ENCODE data around the gene MAB21L3.
A peak's percentile ranks its signal among the peaks of the same experiment; 100 is the strongest.

Gene MAB21L3

DNA sequence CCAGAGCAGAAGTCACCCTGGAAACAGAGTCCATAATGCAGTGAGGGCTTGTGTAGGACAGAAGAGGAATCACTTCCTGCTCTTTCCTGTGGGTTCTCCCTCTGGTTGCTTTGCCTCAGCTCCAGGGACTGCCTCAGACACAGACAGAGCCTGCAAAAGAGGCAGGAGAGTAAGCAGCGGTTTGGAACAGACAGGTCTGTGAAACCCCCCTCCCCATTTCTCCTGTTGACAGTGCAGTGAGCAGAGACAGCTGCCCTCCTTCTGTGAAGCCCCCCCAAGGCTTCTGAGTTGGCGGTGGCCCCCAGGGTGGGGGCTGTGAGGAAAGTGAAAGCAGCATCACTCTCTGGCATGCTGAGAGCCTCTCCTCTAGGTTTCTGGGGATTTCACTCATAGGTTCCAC is 53.0 kb downstream of the MAB21L3 start:
- no peak for DNase-seq (ENCODE audit: low read depth in 3 of 3, low spot score in 1 of 3)

DNA sequence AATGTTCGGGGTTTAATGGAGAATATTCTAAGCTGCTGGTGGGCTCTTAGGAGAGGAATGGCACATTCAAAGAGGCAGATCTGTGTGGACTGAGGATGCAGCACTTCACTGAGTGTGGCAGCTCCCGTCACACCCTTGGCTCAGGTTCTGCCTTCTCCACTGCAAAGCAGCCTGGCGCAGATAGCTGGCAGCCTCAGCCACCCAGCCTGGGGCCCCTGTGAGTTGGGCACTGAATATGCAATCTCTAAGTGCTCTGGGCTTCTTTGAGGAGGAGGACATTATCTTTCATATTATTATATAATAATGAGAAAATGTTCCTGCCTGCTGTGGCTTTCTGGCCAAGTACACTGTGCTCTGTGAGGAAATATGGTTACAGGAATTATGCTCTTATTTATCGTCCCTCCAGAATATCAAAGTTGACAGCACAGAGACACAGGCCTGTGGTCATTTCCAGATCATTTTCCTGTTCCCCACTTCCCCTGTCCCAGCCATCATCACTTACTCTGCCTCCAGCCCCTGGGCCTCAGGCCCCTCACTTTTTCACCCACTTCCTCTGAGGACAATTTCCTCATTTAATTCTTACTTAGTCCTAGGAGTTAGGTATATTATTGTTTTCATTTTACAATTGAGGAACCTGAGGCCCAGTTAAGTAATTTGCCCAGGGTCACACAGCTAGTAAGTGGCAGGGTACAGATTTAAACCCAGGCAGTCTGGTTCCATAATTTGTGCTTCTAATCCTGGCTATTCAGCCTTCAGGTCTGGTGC is 53.6 kb downstream of the MAB21L3 start:
- DNase-seq (ENCODE audit: low read depth in 3 of 3, low spot score in 1 of 3), result no peak

DNA sequence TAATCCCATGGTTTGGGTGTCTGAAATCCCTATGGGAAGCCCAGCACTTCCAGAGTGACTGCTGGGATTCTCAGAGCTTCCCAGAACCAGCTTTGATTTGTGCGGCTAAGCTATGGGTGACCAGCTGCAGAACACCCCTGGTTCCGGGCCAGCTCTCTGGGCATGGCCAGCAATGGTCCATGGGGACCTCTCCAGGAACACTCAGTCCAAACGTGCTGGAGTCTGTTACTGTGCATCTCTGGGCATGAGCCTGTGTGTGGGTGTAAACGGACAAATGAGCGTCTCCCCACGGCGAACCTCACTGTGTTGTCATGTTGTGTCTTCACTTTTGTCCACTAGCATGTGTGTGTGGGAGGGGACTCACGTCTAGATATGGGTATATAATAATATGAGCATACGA is 54.4 kb downstream of the MAB21L3 start:
- DNase-seq (ENCODE audit: low read depth in 3 of 3, low spot score in 1 of 3), result no peak

DNA sequence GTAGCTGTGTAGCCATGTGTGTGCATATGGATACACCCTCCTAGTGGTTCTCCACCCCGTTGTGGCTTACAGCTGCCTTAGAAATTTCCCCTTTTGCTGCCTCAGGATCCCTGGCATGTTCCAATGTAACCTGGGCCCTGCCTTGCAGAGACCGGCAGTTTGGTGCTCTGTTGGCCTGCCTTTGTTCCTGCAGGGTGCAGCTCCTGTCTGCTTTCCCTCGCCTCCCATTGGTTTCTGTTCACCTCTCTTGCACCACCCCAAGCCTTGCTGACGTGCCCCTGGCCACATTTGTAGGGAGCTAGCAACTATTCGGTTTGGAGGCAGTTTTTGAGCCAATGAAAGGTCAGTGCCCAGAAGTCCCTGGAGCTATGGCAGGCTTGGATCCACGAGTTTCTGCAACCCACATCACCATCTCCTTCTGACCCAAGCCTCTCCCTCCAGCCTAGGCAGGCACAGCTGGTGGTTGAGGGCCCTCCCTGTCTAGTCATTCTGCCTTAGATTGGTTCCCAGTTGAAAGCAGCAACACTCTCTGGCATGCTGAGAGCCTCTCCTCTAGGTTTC is 54.9 kb downstream of the MAB21L3 start:
- DNase-seq (ENCODE audit: low read depth in 3 of 3, low spot score in 1 of 3), result no peak

DNA sequence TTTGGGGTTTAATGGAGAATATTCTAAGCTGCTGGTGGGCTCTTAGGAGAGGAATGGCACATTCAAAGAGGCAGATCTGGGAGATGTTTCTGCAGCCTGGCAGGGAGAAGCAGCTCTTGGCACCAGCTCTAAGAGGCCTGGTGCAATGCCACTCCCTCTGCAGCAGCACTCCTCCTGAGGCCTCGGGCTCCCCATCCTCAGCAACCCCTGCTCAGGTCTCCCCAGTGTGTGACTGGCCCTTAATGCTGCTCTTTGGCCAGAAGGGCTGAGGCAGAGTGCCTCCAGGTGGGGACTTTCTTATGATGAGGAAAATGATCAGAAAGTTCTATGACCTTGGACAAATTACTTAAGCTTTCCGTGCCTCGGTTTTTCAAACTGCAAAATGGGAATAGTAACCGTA is 55.5 kb downstream of the MAB21L3 start:
- DNase-seq (ENCODE audit: low read depth in 3 of 3, low spot score in 1 of 3), result no peak

DNA sequence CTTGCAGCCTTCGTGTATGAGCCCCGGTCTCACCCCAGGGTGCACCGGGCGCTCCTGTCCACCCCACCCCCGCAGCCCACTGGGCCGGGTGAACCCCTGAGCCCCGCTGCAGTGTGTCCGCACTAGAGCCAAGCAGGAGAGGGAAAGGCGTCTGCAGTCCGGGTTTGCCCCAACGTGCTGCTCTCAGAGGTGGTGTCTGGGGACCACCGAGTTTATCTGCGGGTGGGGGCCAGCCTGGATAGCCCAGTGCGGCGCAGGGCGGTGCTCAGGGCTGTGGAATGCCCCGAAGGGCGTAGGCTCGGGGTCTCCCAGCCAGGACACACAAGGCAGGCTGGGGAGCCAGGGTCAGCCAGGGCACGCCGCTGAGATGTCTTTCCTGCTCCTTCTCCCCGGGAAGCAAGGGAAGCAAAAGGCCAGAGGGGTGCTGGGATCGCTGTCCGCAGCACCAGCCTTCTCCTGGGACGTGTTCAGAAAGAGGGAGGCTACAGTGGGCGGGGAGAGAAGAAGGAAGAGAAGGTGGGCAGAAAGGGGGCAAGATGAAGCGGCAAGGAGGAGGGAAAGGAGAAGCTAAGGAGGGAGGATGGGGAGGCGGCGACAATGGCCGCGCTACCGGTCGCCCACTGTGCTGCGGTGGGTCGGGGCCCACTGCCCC is 56.6 kb downstream of the MAB21L3 start:
- no peak for DNase-seq (ENCODE audit: low read depth in 3 of 3, low spot score in 1 of 3)

DNA sequence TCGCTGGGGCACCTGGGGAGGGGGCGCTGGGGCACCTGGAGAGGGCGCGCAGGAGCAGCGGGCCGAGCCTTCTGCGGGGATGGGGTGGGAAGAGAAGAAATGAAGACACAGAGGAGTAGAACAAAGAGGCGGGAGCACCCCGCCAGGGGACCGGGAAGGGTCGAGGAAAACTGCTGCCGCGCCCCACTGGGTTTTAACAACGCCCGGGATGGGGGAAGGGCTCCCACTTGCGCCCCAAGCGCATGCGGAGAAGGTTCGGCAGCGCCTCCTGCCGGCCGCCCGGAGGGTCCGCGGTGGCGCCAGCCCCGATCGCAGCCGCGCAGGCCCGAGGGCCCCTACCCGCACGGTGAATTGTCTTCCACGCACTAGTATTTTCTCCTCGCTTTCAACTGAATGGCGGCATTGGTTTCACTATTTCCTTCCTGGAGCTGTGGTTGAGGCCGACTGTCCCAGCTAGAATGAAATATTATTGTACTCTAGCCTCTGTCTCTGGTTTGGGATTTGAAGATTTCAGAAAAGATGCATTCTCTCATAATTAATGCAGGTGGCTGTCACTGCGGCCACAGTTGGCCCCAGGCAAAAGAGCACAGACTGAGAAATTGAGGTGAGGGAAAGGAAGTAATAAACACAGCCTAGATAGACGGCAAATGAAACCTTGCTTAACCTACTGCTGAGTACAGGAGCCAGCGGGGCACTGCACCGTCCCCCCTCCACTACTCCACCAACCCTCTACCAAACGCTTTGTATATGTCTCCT is 57.3 kb downstream of the MAB21L3 start:
- peak; percentile 60 to 83 (median 65) for DNase-seq (ENCODE audit: low read depth in 3 of 3, low spot score in 1 of 3)

DNA sequence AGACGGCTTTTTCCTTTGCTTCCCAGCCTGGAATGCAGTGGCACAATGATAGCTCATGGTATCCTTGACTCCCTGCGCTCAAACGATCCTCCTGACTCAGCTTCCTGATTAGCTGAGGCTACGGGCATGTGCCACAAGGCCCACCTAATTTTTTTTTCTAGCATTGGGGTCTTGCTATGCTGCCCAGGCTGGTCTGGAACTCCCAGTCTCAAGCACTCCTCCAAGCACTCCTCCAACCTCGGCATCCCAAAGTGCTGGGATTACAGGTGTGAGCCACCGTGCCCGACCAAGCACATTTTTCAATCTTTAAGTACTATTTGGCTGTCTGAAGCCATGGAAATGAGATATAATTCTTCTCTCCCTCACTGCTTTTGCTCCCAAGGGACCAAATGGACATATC is 58.7 kb downstream of the MAB21L3 start:
- DNase-seq (ENCODE audit: low read depth in 3 of 3, low spot score in 1 of 3), result no peak

DNA sequence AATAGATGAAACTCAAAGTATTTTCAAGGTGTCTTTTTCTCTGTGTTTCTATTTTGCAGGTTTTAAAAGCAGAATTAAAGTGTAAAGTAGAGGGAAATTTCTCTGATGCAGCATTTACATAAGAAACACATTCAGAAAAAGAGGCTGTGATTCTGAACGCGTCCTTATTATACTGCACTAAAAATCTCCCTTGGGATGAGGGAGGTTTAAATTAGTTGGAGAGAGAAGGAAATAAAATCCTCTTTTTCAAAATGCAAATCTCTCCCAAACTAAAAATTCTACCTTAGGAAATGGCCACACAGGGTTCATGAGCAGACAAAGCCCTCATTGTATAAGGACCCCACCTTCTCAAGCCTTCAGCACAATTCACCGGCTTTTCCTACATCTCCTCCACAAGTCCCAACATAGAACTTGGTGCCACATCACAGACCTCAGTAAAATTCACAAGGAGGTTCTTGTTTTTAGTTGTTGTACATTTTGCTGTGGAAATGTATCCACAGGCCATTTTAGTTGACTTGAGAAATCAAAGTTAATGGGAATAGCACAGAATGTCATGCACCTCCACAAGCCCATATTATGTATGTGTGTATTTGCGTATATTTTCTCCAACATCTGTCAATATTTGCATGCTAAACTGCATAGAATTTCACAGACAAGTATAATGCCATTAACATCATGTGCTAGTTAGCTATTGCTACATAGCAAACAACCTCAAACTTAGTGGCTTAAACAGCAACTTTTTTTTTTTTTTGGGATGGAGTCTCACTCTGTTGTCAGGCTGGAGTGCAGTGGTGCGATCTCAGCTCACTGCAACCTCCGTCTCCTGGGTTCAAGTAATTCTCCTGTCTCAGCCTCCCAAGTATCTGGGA is 59.8 kb downstream of the MAB21L3 start:
- DNase-seq (ENCODE audit: low read depth in 3 of 3, low spot score in 1 of 3), result no peak

DNA sequence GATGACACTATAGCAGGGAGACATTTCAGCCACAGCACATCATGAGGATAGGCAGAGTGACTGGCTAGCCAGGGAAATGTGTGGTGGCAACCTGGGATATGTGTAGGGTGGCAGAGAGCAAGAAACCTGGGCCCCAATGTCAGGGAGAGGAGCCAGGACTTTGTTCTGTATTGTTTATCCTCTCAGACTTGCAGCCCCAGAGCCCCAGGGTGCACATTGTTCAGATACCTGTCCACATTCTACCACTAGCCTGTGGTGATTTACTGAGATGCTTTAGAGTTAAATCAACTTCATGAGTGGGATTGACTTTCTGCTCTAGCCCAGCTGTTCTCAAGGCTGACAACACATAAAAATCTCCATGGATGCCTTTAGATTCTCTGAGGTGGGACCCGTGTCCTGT is 61.5 kb downstream of the MAB21L3 start:
- DNase-seq (ENCODE audit: low read depth in 3 of 3, low spot score in 1 of 3), result no peak

DNA sequence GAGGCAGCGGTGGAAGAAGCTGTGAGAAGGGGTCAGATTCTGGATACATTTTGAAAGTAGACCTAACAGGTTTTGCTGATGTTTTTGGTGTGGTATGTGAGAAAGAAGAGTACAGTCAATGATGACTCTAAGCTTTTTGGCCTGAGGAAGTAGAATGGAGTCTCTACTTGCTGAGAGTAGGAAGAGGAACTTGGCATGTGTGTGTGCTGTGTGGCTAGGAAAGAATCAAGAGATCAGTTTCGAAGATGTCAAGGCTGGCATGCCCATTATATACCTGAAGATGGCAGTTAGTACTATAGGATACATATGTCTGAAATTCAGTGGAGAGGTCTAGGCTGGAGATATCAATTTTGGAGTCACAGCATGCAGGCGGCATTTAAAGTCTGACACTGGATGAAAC is 64.4 kb downstream of the MAB21L3 start:
- no peak for DNase-seq (ENCODE audit: low read depth in 3 of 3, low spot score in 1 of 3)

DNA sequence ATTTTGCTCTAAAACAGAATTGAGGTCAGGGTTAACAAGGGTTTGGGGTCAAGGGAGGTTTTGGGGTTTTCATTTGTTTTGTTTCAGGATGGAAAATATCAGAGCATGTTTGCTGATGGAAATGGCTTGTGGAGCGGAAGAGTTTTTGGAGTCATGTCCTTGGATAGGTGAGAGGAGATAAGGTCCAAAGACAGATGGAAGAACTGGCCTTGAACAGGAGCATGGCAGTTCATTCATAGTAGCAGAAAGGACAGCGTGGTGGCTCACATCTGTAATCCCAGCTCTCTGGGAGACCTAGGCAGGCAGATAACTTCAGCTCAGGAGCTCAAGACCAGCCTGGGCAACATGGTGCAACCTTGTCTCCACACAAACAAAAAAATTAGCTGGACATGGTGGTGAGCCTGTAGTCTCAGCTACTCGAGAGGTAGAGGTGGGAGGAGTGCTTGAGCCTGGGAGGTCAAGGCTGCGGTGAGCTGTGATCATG is 65.1 kb downstream of the MAB21L3 start:
- DNase-seq (ENCODE audit: low read depth in 3 of 3, low spot score in 1 of 3), result no peak

DNA sequence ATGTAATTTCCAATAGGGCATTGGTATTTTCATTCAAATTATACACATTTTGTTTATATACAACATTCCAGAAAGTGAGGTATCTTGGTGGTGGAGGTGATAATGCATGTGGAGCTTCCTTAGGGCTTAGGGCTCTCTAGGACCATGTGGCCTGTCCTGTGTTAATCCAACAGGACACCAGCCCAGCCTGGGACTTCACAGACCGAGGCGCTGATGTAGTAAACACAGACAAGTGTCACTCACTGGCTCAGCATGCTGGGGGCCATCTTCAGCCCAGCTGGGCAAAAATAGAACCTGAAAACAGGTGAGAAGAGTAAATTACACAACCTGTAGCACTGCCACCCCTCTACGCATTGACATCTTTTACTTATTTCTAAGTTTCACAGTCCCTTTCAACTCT is 66.7 kb downstream of the MAB21L3 start:
- no peak for DNase-seq (ENCODE audit: low read depth in 3 of 3, low spot score in 1 of 3)

DNA sequence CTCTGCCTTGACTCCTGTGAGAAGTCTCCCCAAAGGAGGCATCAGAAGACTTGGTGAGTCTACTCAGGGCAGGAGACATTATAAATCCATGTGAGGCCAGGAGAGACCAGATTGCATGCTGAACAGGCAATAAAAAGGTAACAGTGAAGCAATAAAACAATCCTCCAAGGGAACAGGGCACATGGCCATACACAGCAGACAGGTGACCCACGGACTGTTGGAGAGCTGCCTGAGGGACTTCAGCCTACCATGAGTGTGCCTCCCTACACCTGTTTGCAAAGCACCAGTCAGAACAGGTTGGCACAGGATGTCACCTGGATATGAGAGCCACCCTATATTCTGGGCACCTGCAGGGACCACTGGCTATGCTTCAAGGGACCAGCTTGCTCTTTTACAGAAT is 67.6 kb downstream of the MAB21L3 start:
- DNase-seq (ENCODE audit: low read depth in 3 of 3, low spot score in 1 of 3), result no peak

DNA sequence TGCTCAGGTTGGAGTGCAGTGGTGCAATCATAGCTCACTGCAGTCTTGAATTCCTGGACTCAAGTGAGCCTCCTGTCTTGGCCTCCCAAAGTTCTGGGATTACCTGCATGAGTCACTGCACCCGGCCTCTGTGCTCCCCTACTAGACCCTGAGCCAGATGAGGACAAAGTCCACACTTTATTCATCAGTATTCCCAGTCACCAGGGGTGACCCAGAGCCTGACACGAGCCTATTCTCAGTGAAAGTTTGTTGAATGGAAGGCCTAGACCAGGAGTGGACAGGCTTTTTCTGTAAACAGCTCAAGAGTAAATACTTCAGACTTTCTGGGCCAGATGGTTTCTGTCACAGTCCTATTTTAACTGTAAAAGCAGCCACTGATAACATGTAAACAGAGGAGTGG is 68.2 kb downstream of the MAB21L3 start:
- DNase-seq (ENCODE audit: low read depth in 3 of 3, low spot score in 1 of 3), result no peak

DNA sequence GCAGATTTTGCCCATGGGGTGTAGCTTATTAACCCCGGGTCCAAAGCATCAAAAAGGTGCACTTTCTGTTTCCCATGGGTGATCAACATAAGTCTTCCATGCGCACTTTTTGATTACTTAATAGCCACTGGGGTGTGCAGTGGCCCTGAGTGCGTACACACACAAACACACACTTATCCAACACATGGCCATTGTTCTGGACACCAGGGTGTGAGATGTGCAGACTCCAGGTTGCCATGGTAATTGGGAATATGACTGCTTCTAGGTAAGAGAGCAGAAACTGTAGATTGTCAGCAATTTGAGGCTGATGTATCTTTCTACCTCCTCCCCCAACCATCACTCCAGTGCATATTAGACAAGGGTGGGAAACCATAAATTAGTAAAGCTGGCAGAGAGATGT is 68.8 kb downstream of the MAB21L3 start:
- DNase-seq (ENCODE audit: low read depth in 3 of 3, low spot score in 1 of 3), result no peak

DNA sequence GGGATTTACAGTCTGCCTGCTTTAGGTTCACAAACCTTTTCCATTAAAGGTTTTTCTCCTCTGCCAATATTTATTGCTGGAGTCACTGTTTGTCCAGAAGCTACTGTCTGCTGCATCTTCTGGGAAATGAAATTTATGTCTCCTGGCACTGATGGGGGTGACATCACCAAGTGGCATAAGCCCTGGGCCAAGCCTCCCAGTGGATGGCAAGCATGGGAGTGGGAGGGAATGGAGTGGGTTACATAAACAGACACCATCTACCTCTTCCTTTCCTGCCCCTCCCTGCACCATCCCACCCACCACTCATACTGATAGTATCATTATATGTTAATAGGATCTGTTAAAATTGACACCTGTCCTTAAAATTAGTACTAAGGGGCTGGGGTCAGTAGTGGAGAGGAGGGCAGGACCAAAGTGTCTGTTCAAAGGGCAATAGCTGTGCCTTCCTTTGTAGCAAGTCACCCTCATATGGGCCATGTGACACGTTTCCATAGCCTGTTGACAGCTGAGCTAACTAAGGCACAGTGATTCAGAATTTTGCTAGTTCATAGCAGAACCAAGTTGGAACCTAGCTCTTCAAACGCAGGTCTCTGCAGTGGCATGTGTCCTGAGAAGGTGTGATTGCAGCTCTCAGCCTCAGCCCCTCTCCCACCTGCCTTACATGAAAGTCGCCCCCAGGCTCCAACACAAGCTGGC is 71.0 kb downstream of the MAB21L3 start:
- DNase-seq (ENCODE audit: low read depth in 3 of 3, low spot score in 1 of 3), result no peak
